Cardiac septum (tissue), 1 donor: ENCODE data around the gene PSME3IP1. TPM values are rescaled to one million over a fixed set of nuclear protein-coding genes. Genes with fewer than 3 reads are reported as not detected.

Source experiments
- DNase-seq: peaks from one replicate; pipeline ENCODE4 v3.0.0-alpha.2; 2020; ENCODE audit warnings: low spot score
- intact Hi-C: fragments of 100-400 bp; cut with DNase I; formaldehyde crosslinking; loops from one replicate; pipeline ENCODE4 v1.14.0; 2022
- long read RNA-seq: library from polyadenylated mRNA; unstranded; transcript quantifications from one replicate; pipeline ENCODE4 v2.0.0, GENCODE V29; 2021
- total RNA-seq: library from RNA; stranded (reverse); fragmentation: NEBNext Ultra II Directional; extraction: Animal tissue kit (Norgen Biotek cat#: 25700); gene quantifications from one replicate; pipeline ENCODE4 v1.2.1, GENCODE V29; 2021
- donor health status: DM: no; HTN: no; CAD: no.

Gene PSME3IP1
- 58.1 TPM for total RNA-seq
- long read RNA-seq, transcript FAM192A-218 (7 exons, 1,086 nt): minor isoform, 5 of 61 reads
- long read RNA-seq, transcript FAM192A-201 (7 exons, 2,848 nt): major isoform, 20 of 61 reads
- long read RNA-seq, partial matches to known transcripts: 14 of 61 reads
- long read RNA-seq, other reads (novel, unspliced or antisense): 22 of 61 reads

GRCh38 chr16:57185945-57186871 lies at the start of gene PSME3IP1, which contains the start of gene RSPRY1:
PSME3IP1 (minus strand) TSS chr16:57186039; CDS start chr16:57173854, 12,185 bp downstream.
RSPRY1 (plus strand) TSS chr16:57186329; CDS start chr16:57204659, 18,330 bp downstream.
- DNase-seq: peak; percentile 100
- intact Hi-C loops: loop anchor here (5.0 kb wide), 2 partner anchors 61 to 116 kb away; partner anchors contain the start of gene ARL2BP

GRCh38 chr16:57235128-57236021 lies 49.5 kb upstream of the PSME3IP1 start:
- DNase-seq: no peak
- intact Hi-C loops: no loop called here

- DNase-seq: no peak
- intact Hi-C loops: no loop called here
These were observed 48.9 kb upstream of the PSME3IP1 start for GRCh38 chr16:57234707-57235092.

- intact Hi-C loops: no loop called here
- no peak for DNase-seq
These were observed 48.3 kb upstream of the PSME3IP1 start for GRCh38 chr16:57233944-57234706.

- intact Hi-C loops: no loop called here
- no peak for DNase-seq
These were observed 46.0 kb upstream of the PSME3IP1 start for GRCh38 chr16:57231821-57232350.

- no peak for DNase-seq
- intact Hi-C loops: no loop called here
These were observed 43.2 kb upstream of the PSME3IP1 start for GRCh38 chr16:57229079-57229478.

GRCh38 chr16:57226701-57227621 lies 41.1 kb upstream of the PSME3IP1 start:
- intact Hi-C loops: no loop called here
- DNase-seq: no peak

- DNase-seq: no peak
- intact Hi-C loops: no loop called here
These were observed 40.1 kb upstream of the PSME3IP1 start for GRCh38 chr16:57225978-57226377.

GRCh38 chr16:57224651-57225335 lies 39.0 kb upstream of the PSME3IP1 start:
- DNase-seq: no peak
- intact Hi-C loops: no loop called here

GRCh38 chr16:57223057-57223456 lies 37.2 kb upstream of the PSME3IP1 start:
- intact Hi-C loops: no loop called here

GRCh38 chr16:57216968-57217367 lies 31.1 kb upstream of the PSME3IP1 start:
- DNase-seq: no peak

More at GRCh38 chr16:57223057-57223456, 37.2 kb upstream of the PSME3IP1 start:
- no peak for DNase-seq

GRCh38 chr16:57213462-57213861 lies 27.6 kb upstream of the PSME3IP1 start:
- no peak for DNase-seq
- intact Hi-C loops: no loop called here

More at GRCh38 chr16:57216968-57217367, 31.1 kb upstream of the PSME3IP1 start:
- intact Hi-C loops: no loop called here

- DNase-seq: no peak
- intact Hi-C loops: no loop called here
These were observed 23.9 kb upstream of the PSME3IP1 start for GRCh38 chr16:57209780-57210179.

GRCh38 chr16:57208926-57209325 lies 23.1 kb upstream of the PSME3IP1 start:
- DNase-seq: no peak
- intact Hi-C loops: no loop called here

- intact Hi-C loops: no loop called here
These were observed 18.8 kb upstream of the PSME3IP1 start for GRCh38 chr16:57204675-57205074.

GRCh38 chr16:57203451-57203850 lies 17.6 kb upstream of the PSME3IP1 start:
- no peak for DNase-seq
- intact Hi-C loops: no loop called here

More at GRCh38 chr16:57204675-57205074, 18.8 kb upstream of the PSME3IP1 start:
- no peak for DNase-seq
